LNCaP clone FGC (cell line): ENCODE measurements around the gene ALCAM.
"Not testable (repeated sequence)": the region's sequence is repeated elsewhere in the genome, so short reads cannot be mapped to it uniquely, and the experiment has no call there.

Experiments used
- DNase-seq: peaks from one replicate; pipeline ENCODE4 v3.0.0-alpha.2; 2011; ENCODE audit warnings: low read depth
- H3K4me3 ChIP-seq: 2 replicates; pipeline ENCODE4 v1.5.1; 2011; ENCODE audit warnings: mild to moderate bottlenecking, low read depth, low read length, control low read depth
- TF ChIP-seq, protein P1 (sequence below): IDR thresholded peaks from 2 replicates; pipeline ENCODE4 v1.5.1; 2012; ENCODE audit warnings: mild to moderate bottlenecking; ENCODE audit not compliant: control insufficient read depth, insufficient read depth; ENCODE audit errors: extremely low read depth

Gene ALCAM

DNA sequence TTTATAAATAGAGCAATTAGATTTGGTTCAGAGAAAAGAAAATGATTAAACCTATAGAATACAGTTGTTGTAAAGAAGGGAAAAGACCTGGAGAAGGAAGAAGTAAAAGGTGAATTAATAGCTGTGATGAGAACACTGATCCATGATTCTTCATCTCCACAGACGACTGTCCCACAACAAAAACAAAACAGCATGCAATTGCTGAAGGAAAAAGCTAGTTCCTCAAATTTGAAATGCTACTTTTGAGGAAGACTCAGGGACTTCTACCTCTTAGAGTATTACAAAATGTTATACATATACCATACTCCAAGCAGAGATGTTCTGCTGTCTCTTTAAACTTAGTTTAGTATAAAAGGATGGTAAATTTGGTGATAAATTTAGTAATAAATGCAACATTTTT is 21.5 kb downstream of the ALCAM start:
- no peak for DNase-seq
- H3K4me3 ChIP-seq, result no peak overlapping the region
- TF ChIP-seq, protein P1, sequence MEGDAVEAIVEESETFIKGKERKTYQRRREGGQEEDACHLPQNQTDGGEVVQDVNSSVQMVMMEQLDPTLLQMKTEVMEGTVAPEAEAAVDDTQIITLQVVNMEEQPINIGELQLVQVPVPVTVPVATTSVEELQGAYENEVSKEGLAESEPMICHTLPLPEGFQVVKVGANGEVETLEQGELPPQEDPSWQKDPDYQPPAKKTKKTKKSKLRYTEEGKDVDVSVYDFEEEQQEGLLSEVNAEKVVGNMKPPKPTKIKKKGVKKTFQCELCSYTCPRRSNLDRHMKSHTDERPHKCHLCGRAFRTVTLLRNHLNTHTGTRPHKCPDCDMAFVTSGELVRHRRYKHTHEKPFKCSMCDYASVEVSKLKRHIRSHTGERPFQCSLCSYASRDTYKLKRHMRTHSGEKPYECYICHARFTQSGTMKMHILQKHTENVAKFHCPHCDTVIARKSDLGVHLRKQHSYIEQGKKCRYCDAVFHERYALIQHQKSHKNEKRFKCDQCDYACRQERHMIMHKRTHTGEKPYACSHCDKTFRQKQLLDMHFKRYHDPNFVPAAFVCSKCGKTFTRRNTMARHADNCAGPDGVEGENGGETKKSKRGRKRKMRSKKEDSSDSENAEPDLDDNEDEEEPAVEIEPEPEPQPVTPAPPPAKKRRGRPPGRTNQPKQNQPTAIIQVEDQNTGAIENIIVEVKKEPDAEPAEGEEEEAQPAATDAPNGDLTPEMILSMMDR, result no peak

DNA sequence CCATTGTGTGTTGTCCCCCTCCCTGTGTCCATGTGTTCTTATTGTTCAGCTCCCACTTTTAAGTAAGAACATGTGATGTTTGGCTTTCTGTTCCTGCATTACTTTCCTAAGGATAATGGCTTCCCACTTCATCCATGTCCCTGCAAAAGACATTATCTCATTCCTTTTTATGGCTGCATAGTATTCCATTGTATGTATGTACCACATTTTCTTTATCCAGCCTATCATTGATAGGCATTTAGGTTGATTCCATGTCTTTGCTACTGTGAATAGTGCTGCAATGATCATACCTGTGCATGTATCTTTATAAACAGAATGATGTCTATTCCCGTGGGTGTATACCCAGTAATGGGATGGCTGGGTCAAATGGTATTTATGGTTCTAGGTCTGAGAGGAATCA is 23.1 kb downstream of the ALCAM start:
- not testable (repeated sequence) for DNase-seq, H3K4me3 ChIP-seq

DNA sequence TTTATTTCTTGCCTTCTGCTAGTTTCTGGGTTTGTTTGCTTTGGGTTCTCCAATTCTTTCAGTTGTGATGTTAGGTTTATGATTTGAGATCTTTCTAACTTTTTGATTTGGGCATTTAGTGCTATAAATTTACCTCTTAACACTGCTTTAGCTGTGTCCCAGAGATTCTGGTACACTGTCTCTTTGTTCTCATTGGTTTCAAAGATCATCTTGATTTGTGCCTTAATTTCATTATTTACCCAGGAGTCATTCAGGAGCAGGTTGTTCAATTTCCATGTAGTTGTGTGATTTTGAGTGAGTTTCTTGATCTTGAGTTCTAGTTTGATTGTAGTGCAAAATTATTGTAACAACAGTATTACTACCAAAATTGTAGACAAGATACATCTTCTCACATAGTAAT is 25.9 kb downstream of the ALCAM start:
- H3K4me3 ChIP-seq, DNase-seq: not testable (repeated sequence)

GRCh38 chr3:105394177-105394576 is 27.5 kb downstream of the ALCAM start:
- DNase-seq, result no peak
- no peak overlapping the region for H3K4me3 ChIP-seq
- TF ChIP-seq, protein P1, result no peak

DNA sequence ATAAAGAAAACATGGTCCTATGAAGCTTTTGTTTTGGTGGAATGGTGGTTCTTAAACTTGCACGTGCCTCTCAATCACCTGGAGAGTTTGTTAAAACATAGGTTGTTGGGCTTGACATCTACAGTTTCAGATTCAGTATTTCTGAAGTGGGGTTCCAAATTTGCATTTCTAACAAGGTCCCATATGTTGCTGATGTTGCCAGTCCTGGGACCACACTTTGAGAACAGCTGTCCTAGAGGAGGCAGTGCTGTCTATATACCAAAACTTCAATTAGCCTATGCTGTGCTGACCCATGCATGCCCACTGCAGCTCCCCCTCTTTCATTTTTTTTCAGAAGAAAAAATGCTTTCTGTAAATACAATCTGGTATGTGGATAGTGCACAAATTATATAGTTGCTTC is 31.3 kb downstream of the ALCAM start:
- TF ChIP-seq, protein P1, result no peak
- H3K4me3 ChIP-seq, result no peak overlapping the region
- no peak for DNase-seq

DNA sequence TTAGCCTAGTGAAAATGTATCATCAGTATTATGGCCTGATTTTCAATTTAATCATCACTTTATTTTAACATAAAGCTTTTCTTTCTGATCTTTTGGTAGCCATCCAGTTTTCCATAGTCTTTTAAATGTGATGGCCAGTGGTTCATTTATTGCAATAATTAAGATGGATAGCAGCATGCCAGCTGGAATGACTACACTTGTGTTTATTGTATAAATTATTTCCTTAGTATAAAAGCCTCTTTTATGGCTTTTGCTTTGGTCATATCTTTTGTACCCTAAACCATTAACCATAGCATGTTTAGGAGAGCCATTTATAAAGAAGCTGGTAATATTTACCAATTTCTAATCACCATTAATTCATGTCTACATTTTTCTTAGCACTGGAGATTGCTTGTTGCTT is 31.7 kb downstream of the ALCAM start:
- TF ChIP-seq, protein P1, result no peak
- no peak for DNase-seq
- no peak overlapping the region for H3K4me3 ChIP-seq

GRCh38 chr3:105399062-105399461 is 32.4 kb downstream of the ALCAM start:
- H3K4me3 ChIP-seq, result no peak overlapping the region
- TF ChIP-seq, protein P1, result no peak
- no peak for DNase-seq

GRCh38 chr3:105399611-105400010 is 32.9 kb downstream of the ALCAM start:
- H3K4me3 ChIP-seq, result no peak overlapping the region
- TF ChIP-seq, protein P1, result no peak
- no peak for DNase-seq
